ENCODE results near the gene MFF.
"Not testable (repeated sequence)": the region's sequence is repeated elsewhere in the genome, so short reads cannot be mapped to it uniquely, and the experiment has no call there.

The MFF gene

DNA sequence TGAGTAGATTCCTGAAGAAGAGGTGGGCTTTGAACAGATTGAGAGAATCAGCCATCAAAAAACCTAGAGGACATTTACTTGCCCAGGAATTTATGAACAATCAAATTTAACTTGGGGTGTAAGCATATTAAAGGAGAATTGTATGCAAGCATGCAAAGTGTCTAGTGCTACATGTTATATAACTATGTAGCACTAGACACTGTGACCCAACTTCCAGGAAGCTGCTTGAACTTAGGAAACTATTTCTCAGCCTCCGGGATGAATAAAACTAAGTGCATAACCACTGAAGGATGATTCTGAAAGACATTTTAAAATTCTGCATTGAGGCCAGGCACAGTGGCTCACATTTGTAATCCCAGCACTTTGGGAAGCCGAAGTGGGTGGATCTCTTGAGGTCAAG lies 12.4 kb downstream of the MFF start:
- no peak for DNase-seq (ENCODE audit: low spot score)

DNA sequence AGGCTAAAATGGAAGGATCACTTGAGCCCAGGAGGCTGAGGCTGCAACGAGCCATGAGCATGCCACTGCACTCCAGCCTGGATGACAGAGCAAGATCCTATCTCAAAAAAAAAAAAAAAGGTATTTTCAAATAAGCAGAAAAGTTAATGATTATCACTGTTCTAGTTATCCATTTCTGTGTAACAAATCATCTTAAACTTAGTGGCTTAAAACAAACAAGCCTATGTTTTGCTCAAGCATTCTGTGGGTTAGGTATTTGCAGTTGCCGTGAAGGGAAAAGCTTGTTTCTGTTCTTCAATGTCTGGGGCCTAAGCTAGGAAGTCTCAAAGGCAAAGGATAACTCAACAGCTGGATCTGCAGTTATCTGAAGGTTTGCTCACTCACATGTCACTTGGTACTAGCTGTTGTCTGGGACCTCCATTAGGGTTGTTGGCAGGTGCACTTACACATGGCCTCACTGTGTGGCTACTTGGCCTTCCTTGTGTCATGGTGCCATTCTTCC lies 14.1 kb downstream of the MFF start:
- DNase-seq (ENCODE audit: low spot score): no peak

DNA sequence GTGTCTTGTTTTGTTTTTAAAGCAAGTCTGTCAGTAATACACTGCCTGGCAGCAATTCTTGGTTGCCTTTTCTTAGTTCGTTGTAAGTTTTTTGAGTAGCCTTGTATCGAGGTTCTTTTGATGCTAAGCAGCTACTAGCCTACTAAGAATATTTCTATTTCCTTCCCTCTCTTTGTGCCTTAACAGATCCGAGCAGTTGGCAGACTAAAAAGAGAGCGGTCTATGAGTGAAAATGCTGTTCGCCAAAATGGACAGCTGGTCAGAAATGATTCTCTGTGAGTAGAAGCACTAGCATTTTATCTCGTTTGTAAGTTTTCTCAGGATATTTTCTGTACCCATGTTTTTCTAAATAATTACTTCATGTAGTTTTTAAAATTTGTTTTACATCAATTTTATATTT lies 15.1 kb downstream of the MFF start:
- no peak for DNase-seq (ENCODE audit: low spot score)

GRCh38 chr2:227341553-227341952 lies 16.5 kb downstream of the MFF start:
- no peak for DNase-seq (ENCODE audit: low spot score)

DNA sequence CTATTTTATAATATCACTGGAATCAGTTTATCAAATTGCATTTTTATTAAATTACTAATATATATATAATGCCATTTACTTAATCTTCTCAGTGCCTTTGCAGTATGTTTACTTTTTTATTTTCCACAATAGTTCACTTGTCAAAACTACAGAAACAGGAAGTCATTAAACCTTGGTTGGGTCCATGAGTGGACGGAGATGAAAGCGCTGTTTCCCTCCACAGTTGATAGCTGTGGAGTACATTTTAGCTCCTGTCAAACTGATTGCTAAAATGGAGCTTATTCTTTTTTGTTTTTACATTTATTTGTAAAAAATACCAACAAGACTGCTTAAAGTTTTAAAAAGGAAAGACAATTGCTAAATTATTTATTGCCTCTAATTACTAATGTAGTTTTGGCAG lies 19.2 kb downstream of the MFF start:
- DNase-seq (ENCODE audit: low spot score): no peak

GRCh38 chr2:227347117-227347516 lies 22.1 kb downstream of the MFF start:
- DNase-seq (ENCODE audit: low spot score): no peak

DNA sequence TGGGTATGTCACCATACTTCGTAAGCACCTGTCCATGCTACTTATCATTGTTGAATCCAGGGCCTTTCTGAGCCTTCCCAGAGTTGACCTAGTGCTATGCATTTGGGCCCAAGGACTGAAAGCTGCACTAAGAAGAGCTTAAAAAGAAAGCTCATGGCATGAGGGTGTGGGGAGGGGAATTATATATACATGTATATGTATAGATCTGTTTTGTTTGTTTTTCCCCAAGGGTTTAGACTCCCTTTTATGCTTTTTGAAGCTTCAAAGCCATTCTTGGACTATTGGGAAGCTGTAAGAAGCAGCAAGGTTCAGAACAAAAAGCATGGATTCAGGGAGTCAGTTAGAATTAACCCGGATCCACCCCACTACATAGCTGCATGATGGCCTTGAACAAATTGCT lies 23.3 kb downstream of the MFF start:
- no peak for DNase-seq (ENCODE audit: low spot score)

DNA sequence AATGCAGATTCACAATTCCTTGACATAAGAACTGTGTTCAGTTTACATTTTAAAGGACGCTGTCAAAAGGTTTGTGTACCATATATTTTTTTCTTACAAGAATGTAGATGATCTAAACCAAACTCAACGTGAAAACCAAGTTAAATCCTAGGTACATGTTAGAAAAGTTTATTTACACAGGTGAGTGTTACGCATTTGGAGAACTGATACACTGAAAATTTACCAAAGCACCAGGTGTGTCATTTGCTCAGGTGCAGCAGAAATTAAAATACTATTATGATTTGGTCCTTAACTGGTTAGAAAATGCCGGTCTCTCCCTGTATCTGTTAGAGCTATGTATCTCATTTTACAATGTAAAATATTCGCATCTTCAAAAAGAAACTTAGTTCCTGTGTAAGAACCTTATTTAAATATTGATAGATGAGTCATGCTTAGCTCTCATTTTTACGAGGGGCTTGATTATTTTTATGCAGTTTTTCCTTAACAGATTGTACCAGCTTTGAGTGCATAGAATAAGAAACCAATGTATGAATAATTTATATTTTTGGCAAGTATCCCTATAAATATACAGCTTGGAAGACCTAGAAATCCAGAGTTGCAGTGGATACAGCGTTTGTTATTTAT lies 25.1 kb downstream of the MFF start:
- no peak for DNase-seq (ENCODE audit: low spot score)

GRCh38 chr2:227351639-227352038 lies 26.6 kb downstream of the MFF start:
- DNase-seq (ENCODE audit: low spot score): no peak

DNA sequence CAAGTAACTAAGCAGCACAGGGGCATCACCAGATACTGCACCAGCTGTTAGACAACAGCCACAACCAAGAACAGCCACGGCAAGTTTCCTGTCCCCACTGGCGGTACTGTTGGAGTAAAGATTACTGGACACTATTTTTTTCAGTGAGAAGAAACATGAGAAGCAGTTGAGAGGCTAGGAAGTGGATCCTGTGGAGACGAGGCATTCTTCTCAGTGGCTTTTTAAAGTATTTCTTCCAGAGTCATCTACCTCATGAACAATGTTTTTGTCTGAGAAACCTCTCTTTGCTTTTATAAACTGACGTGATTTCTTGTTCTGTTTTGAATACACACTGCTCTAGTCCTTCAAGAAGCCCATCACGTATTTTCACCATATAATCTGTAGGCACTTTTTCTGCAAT lies 35.3 kb downstream of the MFF start:
- no peak for DNase-seq (ENCODE audit: low spot score)

DNA sequence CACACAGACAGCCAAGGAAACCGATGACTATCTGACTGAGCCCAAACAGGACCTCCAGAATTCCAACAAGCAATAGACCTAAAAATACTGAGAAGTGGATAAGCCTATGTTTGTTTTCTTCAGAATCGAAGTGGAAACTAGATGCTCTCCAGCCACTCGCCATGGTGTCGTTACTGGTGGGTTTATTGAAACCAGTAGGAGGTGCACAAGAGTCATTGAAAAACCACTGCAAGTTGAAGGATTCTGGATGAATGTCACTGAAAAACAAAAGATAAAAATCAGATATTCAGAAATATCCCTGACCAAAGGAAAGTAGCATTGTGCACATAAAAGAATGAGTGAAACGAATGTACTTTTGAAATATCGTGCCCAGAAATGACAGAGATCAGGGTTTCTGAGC lies 38.7 kb downstream of the MFF start:
- DNase-seq (ENCODE audit: low spot score): no peak

DNA sequence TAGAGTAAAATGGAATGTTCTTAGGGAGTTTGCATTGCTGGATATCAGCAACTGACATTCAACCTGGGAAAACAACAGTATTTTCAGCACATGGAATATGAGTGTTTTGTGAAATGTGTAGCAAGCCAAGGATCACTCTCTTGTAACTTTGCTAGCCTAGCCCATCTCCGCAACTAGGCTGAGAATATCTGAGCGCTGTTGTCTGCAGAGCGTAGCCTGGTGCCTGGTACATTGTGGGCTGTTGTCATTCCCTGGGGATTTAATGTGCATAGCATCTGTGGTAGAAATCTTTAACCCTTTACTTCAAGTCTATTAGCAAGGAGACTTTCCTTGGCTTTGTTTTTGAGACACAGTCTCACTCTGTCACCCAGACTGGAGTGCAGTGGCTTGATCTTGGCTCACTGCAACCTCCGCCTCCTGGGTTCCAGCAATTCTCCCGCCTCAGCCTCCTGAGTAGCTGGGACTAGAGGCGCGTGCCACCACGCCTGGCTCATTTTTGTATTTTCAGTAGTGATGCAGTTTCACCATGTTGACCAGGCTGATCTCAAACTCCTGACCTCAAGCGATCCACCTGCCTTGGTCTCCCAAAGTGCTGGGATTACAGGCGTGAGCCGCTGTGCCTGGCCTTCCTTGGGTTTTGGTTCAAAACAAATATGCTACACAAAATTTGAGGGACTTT lies 39.7 kb downstream of the MFF start:
- DNase-seq (ENCODE audit: low spot score): not testable (repeated sequence)

GRCh38 chr2:227365833-227366232 lies 40.8 kb downstream of the MFF start:
- no peak for DNase-seq (ENCODE audit: low spot score)

- DNase-seq (ENCODE audit: low spot score): no peak
These were observed 41.8 kb downstream of the MFF start for GRCh38 chr2:227366769-227367426.

DNA sequence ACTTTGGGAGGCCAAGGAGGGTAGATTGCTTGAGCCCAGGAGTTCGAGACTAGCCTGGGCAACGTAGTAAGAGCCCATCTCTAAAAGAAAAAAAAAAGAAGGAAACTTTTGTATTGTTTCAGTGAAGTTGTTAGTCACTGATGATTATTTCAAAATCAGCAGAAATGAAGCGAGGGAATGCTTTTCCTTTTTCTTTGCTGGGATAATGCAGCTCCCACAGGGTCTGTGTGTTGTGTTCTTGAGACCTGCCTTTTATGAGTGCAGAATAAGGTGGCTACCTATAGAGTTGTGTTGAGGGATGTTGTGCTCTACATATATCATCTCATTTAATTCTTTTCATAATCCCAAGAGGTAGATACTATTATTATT lies 42.4 kb downstream of the MFF start:
- DNase-seq (ENCODE audit: low spot score): no peak

- DNase-seq (ENCODE audit: low spot score): no peak
These were observed 43.5 kb downstream of the MFF start for GRCh38 chr2:227368574-227368973.

DNA sequence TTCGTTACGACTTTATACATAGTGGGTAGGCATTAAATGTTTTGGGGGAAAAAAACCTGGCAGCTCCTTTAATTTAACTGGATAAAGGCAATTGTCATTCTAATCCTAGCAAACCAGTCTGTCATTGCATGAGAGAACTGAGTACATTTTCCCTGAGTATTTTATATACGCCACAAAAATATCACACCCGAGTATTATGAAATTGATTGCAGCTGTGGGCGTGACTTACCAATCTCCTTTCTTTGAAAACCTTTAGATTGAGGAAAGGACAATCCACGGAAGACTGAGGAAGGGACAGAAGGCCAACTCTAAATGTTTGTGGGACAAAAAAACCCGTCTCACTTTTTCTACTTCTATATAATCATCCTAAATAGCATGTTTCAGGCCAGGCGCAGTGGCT lies 45.0 kb downstream of the MFF start:
- DNase-seq (ENCODE audit: low spot score): no peak

GRCh38 chr2:227370791-227371312 lies 45.8 kb downstream of the MFF start:
- DNase-seq (ENCODE audit: low spot score): no peak

DNA sequence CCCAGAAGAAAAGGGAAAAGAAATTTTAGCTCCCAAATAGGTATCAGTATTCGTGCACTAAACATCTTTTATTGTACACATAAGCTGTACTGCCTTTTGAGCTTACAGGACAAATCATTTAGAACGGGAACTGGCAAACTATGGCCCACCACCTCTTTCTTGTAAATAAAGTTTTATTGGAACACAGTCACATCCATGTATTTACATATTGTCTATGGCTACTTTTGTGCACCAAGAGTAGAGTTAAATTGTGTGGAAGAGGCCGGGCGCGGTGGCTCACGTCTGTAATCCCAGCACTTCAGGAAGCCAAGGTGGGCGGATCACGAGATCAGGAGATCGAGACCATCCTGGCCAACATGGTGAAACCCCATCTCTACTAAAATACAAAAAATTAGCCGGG lies 48.3 kb downstream of the MFF start:
- no peak for DNase-seq (ENCODE audit: low spot score)

- DNase-seq (ENCODE audit: low spot score): peak; percentile 71
These were observed 49.1 kb downstream of the MFF start for GRCh38 chr2:227374158-227374557.

- no peak for DNase-seq (ENCODE audit: low spot score)
These were observed 51.8 kb downstream of the MFF start for GRCh38 chr2:227376656-227377396.
